HCT116 (cell line): ENCODE results near the gene DDRGK1. TPM values are rescaled to one million over a fixed set of nuclear protein-coding genes. Genes with fewer than 3 reads are reported as not detected.
"Not testable (repeated sequence)": the region's sequence is repeated elsewhere in the genome, so short reads cannot be mapped to it uniquely, and the experiment has no call there.

Source experiments
- ATAC-seq: fragments of 200-7000 bp; cut with Tn5 transposase; 2 replicates; pipeline ENCODE4 v1.9.1; 2020; ENCODE audit warnings: mild to moderate bottlenecking, moderate library complexity
- BruUV-seq: library from RNA; stranded (reverse); fragments of 400-500 nt; replicated peaks from 2 replicates; lab custom pipeline; 2021; lab: Mats Ljungman, UMichigan
- CTCF ChIA-PET: fragments of 300-600 bp; sonication (Branson Sonifier 250); formaldehyde crosslinking; loops from one replicate; lab custom pipeline; 2021; ENCODE audit warnings: antibody characterized with exemption; lab: Charles Lee
- POLR2A ChIA-PET: fragments of 300-600, 350-600 bp; sonication (Branson Sonifier 250); formaldehyde crosslinking; loops from one replicate; lab custom pipeline; 2021; ENCODE audit warnings: antibody characterized with exemption; lab: Charles Lee
- RAD21 ChIA-PET, 2 experiments: fragments of 300-600 bp; sonication (Branson Sonifier 250); formaldehyde crosslinking; loops; one replicate each; lab custom pipeline; 2023; ENCODE audit warnings: low total read pairs in 2 of 2; ENCODE audit not compliant: uncharacterized antibody in 2 of 2, unreplicated experiment in 2 of 2, low non-redundant PET in 1 of 2; lab: Charles Lee
- DNase-seq: peaks from one replicate; pipeline ENCODE4 v3.0.0-alpha.2; 2010; ENCODE audit warnings: low read depth, low spot score
- H2AFZ ChIP-seq: fragments of 200-600 bp; shearing (Covaris generic), sonication (generic); 2 replicates; pipeline ENCODE4 v1.6.1; 2017; ENCODE audit warnings: low read depth, mixed run types, mixed read lengths, antibody characterized with exemption, low read length; ENCODE audit not compliant: poor library complexity, severe bottlenecking
- H3K27ac ChIP-seq: 2 replicates; pipeline ENCODE4 v1.5.1; 2012; ENCODE audit warnings: low read depth, low read length
- H3K27me3 ChIP-seq: fragments of 200-600 bp; sonication (generic); 2 replicates; pipeline ENCODE4 v1.6.1; 2016; ENCODE audit warnings: mixed run types, low read length, mixed read lengths; ENCODE audit not compliant: insufficient read depth
- H3K36me3 ChIP-seq, 2 experiments: fragments of 200-500 bp in 1 of 2; fragments of 200-600 bp in 1 of 2; sonication (Bioruptor generic) in 1 of 2; sonication (generic) in 1 of 2; 2 replicates each; pipeline versions ENCODE4 v1.5.1 to v1.6.1; 2014 to 2016; ENCODE audit warnings: low read length in 2 of 2, inconsistent platforms in 1 of 2, mixed read lengths in 1 of 2, mixed run types in 1 of 2; ENCODE audit not compliant: insufficient read depth in 2 of 2, control insufficient read depth in 1 of 2
- H3K4me1 ChIP-seq, 2 experiments: fragments of 200-600 bp in 1 of 2; sonication (generic) in 1 of 2; 2 replicates each; pipeline versions ENCODE4 v1.5.1 to v1.6.1; 2012 to 2017; ENCODE audit warnings: low read length in 2 of 2, inconsistent platforms in 1 of 2, mild to moderate bottlenecking in 1 of 2, mixed read lengths in 1 of 2, mixed run types in 1 of 2, moderate library complexity in 1 of 2; ENCODE audit not compliant: insufficient read depth in 2 of 2, control insufficient read depth in 1 of 2
- H3K4me2 ChIP-seq: fragments of 200-600 bp; sonication (generic); 2 replicates; pipeline ENCODE4 v1.6.1; 2017; ENCODE audit warnings: mixed run types, low read length, mixed read lengths
- H3K4me3 ChIP-seq, 2 experiments: fragments of 200-600 bp in 1 of 2; sonication (generic) in 1 of 2; replicated peaks in 1 of 2; 2 replicates each; pipeline ENCODE4 v1.5.1; 2011 to 2016; ENCODE audit warnings: low read length in 2 of 2, control low read depth in 1 of 2, low read depth in 1 of 2, mild to moderate bottlenecking in 1 of 2, mixed read lengths in 1 of 2, mixed run types in 1 of 2
- H3K79me2 ChIP-seq: fragments of 200-600 bp; sonication (generic); 2 replicates; pipeline ENCODE4 v1.6.1; 2017; ENCODE audit warnings: mild to moderate bottlenecking, mixed run types, low read length, moderate library complexity, mixed read lengths; ENCODE audit not compliant: insufficient read depth
- H3K9ac ChIP-seq: fragments of 200-600 bp; sonication (generic); 2 replicates; pipeline ENCODE4 v1.6.1; 2016; ENCODE audit warnings: low read length, mixed read lengths
- H3K9me2 ChIP-seq: fragments of 200-600 bp; sonication (generic), shearing (Covaris generic); 2 replicates; pipeline ENCODE4 v1.6.1; 2017; ENCODE audit warnings: mixed run types, mild to moderate bottlenecking, moderate library complexity; ENCODE audit not compliant: insufficient read depth
- H3K9me3 ChIP-seq, 2 experiments: fragments of 200-500 bp in 1 of 2; fragments of 200-600 bp in 1 of 2; sonication (Bioruptor generic) in 1 of 2; sonication (generic) in 1 of 2; 2 replicates each; pipeline ENCODE4 v1.6.1; 2014 to 2017; ENCODE audit warnings: low read length in 2 of 2, mixed read lengths in 2 of 2, inconsistent platforms in 1 of 2, low read depth in 1 of 2, mild to moderate bottlenecking in 1 of 2, mixed run types in 1 of 2, moderate library complexity in 1 of 2; ENCODE audit not compliant: control insufficient read depth in 1 of 2, insufficient read depth in 1 of 2
- H4K20me1 ChIP-seq: fragments of 200-600 bp; sonication (generic), shearing (Covaris generic); 2 replicates; pipeline ENCODE4 v1.6.1; 2017; ENCODE audit warnings: mixed run types, mild to moderate bottlenecking, moderate library complexity; ENCODE audit not compliant: insufficient read depth
- CBX3 ChIP-seq: IDR thresholded peaks from 2 replicates; pipeline ENCODE4 v1.6.1; 2012; ENCODE audit warnings: low read depth
- FOSL1 ChIP-seq: IDR thresholded peaks from 2 replicates; pipeline ENCODE4 v1.6.1; 2012; ENCODE audit warnings: low read depth
- POLR2A ChIP-seq: IDR thresholded peaks from 2 replicates; pipeline ENCODE4 v1.7.0; 2011; ENCODE audit warnings: borderline replicate concordance; ENCODE audit not compliant: insufficient read depth, insufficient read length; ENCODE audit errors: extremely low read depth
- RAD21 ChIP-seq: IDR thresholded peaks from 2 replicates; pipeline ENCODE4 v1.6.1; 2012; ENCODE audit warnings: low read depth, mild to moderate bottlenecking
- SRF ChIP-seq: IDR thresholded peaks from 2 replicates; pipeline ENCODE4 v1.6.1; 2012; ENCODE audit warnings: low read depth
- TCF7L2 ChIP-seq: IDR thresholded peaks from 2 replicates; pipeline ENCODE4 v1.7.0; 2011; ENCODE audit warnings: borderline replicate concordance, inconsistent platforms; ENCODE audit not compliant: insufficient read depth, insufficient read length; ENCODE audit errors: extremely low read depth
- YY1 ChIP-seq: IDR thresholded peaks from 2 replicates; pipeline ENCODE4 v1.6.1; 2011; ENCODE audit warnings: low read length, low read depth, moderate library complexity, mild to moderate bottlenecking; ENCODE audit not compliant: insufficient replicate concordance; ENCODE audit errors: extremely low read depth
- intact Hi-C: fragments of 100-400 bp; cut with micrococcal nuclease; formaldehyde crosslinking; loops from 2 replicates; pipeline ENCODE4 v1.10.0; 2022
- total RNA-seq: library from RNA; stranded (reverse); gene quantifications from one replicate; pipeline ENCODE4 v1.2.1, GENCODE V29; 2021; ENCODE audit not compliant: unreplicated experiment
- TF ChIP-seq, protein P1 (sequence below): IDR thresholded peaks from 2 replicates; pipeline ENCODE4 v1.6.1; 2011; ENCODE audit warnings: mild to moderate bottlenecking, low read length, moderate library complexity; ENCODE audit not compliant: insufficient replicate concordance; ENCODE audit errors: extremely low read depth
- TF ChIP-seq, protein P2 (sequence below): IDR thresholded peaks from 2 replicates; pipeline ENCODE4 v1.6.1; 2012

DDRGK1 gene
- total RNA-seq, 1 experiment from 2014 or later, result 45.8 TPM

DNA sequence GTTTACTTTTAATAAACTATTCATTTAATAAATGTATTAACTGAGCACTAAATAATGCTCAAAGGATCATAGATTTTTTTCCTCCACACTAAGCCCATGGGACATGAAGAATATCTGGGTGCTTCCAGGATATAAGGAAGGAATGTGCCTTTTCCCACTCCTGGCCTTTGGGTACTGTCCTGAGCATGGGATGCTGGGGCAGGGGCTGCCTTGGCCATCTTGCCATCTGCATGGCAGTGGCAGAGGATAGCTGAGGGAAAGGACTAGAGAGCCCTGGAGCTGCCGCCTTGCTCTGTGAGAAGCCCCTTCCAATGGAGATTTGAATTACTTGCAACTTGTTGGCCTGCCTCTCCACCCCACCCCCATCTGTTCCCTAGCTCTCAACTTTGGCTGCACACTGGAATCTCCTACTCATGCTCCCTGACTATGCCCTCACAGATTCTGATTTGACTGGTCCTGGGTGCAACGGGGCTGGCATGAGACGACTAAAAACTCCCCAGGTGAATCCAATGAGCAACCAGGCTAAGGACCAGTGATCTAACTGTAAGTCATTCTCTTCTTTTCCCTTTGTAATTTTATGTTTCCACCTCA is 15.6 kb downstream of the DDRGK1 start:
- ChIA-PET POLR2A (no interaction called here), RAD21 (no interaction called here), CTCF (no interaction called here)
- H3K79me2 ChIP-seq, result no peaks in the 10 kb centered on the region
- H3K9ac ChIP-seq, result no peak overlapping the region
- TSS peak; percentile 27 for BruUV-seq
- H3K27ac ChIP-seq, result no peak overlapping the region
- no peaks in the 10 kb centered on the region for H3K9me2 ChIP-seq
- H3K4me3 ChIP-seq, result no peak overlapping the region
- no peak overlapping the region for H2AFZ ChIP-seq
- intact Hi-C loops, result no loop called here
- peaks cover 10 to 16% of the 10 kb centered on the region in 2 experiments; a peak in 3 of 4 replicates for H3K36me3 ChIP-seq
- H4K20me1 ChIP-seq, result no peaks in the 10 kb centered on the region
- ATAC-seq, result no peak
- DNase-seq, result no peak
- H3K4me1 ChIP-seq, result no peaks in the 10 kb centered on the region
- no peaks in the 10 kb centered on the region for H3K9me3 ChIP-seq
- TF ChIP-seq POLR2A (no peak), FOSL1 (no peak), RAD21 (no peak), SRF (no peak), YY1 (no peak), TCF7L2 (no peak), CBX3 (no peak)
- TF ChIP-seq, protein P1, sequence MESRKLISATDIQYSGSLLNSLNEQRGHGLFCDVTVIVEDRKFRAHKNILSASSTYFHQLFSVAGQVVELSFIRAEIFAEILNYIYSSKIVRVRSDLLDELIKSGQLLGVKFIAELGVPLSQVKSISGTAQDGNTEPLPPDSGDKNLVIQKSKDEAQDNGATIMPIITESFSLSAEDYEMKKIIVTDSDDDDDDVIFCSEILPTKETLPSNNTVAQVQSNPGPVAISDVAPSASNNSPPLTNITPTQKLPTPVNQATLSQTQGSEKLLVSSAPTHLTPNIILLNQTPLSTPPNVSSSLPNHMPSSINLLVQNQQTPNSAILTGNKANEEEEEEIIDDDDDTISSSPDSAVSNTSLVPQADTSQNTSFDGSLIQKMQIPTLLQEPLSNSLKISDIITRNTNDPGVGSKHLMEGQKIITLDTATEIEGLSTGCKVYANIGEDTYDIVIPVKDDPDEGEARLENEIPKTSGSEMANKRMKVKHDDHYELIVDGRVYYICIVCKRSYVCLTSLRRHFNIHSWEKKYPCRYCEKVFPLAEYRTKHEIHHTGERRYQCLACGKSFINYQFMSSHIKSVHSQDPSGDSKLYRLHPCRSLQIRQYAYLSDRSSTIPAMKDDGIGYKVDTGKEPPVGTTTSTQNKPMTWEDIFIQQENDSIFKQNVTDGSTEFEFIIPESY, result no peak
- TF ChIP-seq, protein P2, sequence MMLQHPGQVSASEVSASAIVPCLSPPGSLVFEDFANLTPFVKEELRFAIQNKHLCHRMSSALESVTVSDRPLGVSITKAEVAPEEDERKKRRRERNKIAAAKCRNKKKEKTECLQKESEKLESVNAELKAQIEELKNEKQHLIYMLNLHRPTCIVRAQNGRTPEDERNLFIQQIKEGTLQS, result no peak
- no peak overlapping the region for H3K4me2 ChIP-seq
- no peaks in the 10 kb centered on the region for H3K27me3 ChIP-seq

DNA sequence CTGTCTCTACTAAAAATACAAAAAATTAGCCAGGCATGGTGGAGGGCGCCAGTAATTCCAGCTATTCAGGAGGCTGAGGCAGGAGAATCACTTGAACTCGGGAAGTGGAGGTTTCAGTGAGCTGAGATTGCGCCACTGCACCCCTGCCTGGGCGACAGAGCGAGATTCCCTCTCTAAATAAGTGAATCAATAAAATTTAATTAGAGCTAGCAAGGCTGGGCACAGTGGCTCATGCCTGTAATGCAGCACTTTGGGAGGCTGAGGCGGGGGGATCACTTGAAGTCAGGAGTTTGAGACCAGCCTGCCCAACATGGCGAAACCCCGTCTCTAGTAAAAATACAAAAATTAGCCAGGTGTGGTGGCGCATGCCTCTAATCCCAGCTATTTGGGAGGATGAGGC is 16.6 kb downstream of the DDRGK1 start:
- H3K27me3 ChIP-seq, RAD21 ChIA-PET, POLR2A ChIA-PET, ATAC-seq, H3K4me2 ChIP-seq, BruUV-seq, H3K9me2 ChIP-seq, CTCF ChIA-PET, H3K27ac ChIP-seq, H3K79me2 ChIP-seq, H4K20me1 ChIP-seq, H3K4me3 ChIP-seq, DNase-seq, intact Hi-C loops, H3K9ac ChIP-seq, H3K9me3 ChIP-seq, H2AFZ ChIP-seq, H3K4me1 ChIP-seq: not testable (repeated sequence)
- H3K36me3 ChIP-seq, result peaks cover 10 to 16% of the 10 kb centered on the region in 2 experiments; a peak in 3 of 4 replicates
